Measurements from ENCODE around the gene GRPR.

The GRPR gene

DNA sequence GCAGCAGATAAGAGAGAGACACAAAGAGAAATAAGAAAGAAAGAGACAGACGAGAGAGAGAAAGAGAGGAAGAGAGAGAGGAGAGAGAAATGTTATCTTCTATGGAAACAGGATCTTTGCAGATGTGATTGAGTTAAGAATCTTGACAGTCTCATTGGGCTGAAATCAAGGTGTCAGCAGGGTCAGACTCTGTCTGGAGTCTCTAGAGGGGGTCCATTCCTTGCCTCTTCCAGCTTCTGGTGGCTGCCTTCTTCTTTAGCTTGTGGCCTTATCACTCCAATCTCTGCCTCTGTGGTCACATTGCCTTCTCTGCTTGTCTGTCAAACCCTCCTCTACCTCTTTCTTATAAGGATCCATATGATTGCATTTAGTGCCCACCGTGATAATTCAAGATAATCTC is 21.8 kb upstream of the GRPR start:
- no peak for TF ChIP-seq EZH2 (IDR thresholded peaks at IDR 0.05; ENCODE audit: borderline replicate concordance, low read depth, low read length, severe bottlenecking)
- TF ChIP-seq, protein P1, sequence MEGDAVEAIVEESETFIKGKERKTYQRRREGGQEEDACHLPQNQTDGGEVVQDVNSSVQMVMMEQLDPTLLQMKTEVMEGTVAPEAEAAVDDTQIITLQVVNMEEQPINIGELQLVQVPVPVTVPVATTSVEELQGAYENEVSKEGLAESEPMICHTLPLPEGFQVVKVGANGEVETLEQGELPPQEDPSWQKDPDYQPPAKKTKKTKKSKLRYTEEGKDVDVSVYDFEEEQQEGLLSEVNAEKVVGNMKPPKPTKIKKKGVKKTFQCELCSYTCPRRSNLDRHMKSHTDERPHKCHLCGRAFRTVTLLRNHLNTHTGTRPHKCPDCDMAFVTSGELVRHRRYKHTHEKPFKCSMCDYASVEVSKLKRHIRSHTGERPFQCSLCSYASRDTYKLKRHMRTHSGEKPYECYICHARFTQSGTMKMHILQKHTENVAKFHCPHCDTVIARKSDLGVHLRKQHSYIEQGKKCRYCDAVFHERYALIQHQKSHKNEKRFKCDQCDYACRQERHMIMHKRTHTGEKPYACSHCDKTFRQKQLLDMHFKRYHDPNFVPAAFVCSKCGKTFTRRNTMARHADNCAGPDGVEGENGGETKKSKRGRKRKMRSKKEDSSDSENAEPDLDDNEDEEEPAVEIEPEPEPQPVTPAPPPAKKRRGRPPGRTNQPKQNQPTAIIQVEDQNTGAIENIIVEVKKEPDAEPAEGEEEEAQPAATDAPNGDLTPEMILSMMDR (IDR thresholded peaks at IDR 0.05; ENCODE audit: borderline replicate concordance, extremely low read depth, low read length, poor library complexity, severe bottlenecking) = no peak
- H3K27me3 ChIP-seq (ENCODE audit: insufficient read depth, low read length, poor library complexity) = no peaks in the 10 kb centered on the region
- ATAC-seq (ENCODE audit: insufficient read depth, low read depth) = no peak

GRCh38 chrX:16103625-16104024 is 19.7 kb upstream of the GRPR start:
- no peak overlapping the region for H3K27ac ChIP-seq (ENCODE audit: low read length)
- TF ChIP-seq, protein P1 (IDR thresholded peaks at IDR 0.05; ENCODE audit: borderline replicate concordance, extremely low read depth, low read length, poor library complexity, severe bottlenecking) = no peak
- TF ChIP-seq EZH2 (IDR thresholded peaks at IDR 0.05; ENCODE audit: borderline replicate concordance, low read depth, low read length, severe bottlenecking) = no peak
- H3K4me3 ChIP-seq (ENCODE audit: low read depth in 1 of 2, low read length in 2 of 2) = no peak overlapping the region
- H4K20me1 ChIP-seq (ENCODE audit: insufficient read depth, low read length) = no peaks in the 10 kb centered on the region
- H3K9me3 ChIP-seq (ENCODE audit: insufficient read depth, low read length, severe bottlenecking) = no peaks in the 10 kb centered on the region
- no peaks in the 10 kb centered on the region for H3K79me2 ChIP-seq (ENCODE audit: insufficient read depth, low read length)
- no peaks in the 10 kb centered on the region for H3K4me1 ChIP-seq (ENCODE audit: insufficient read depth, low read length)
- H3K36me3 ChIP-seq (ENCODE audit: insufficient read depth, low read length) = no peaks in the 10 kb centered on the region
- H3K27me3 ChIP-seq (ENCODE audit: insufficient read depth, low read length, poor library complexity) = no peaks in the 10 kb centered on the region
- H2AFZ ChIP-seq (ENCODE audit: low read depth, low read length) = no peak overlapping the region
- DNase-seq (no peak), ATAC-seq (ENCODE audit: insufficient read depth, low read depth) (no peak)
- no peak overlapping the region for H3K4me2 ChIP-seq (ENCODE audit: insufficient read depth, low read length)
- H3K9ac ChIP-seq (ENCODE audit: low read depth, low read length) = no peak overlapping the region

More for the DNA sequence above, 21.8 kb upstream of the GRPR start:
- no peak overlapping the region for H3K9ac ChIP-seq (ENCODE audit: low read depth, low read length)
- H3K4me2 ChIP-seq (ENCODE audit: insufficient read depth, low read length) = no peak overlapping the region
- H3K4me3 ChIP-seq (ENCODE audit: low read depth in 1 of 2, low read length in 2 of 2) = no peak overlapping the region
- no peaks in the 10 kb centered on the region for H3K36me3 ChIP-seq (ENCODE audit: insufficient read depth, low read length)
- no peak overlapping the region for H2AFZ ChIP-seq (ENCODE audit: low read depth, low read length)
- no peak overlapping the region for H3K27ac ChIP-seq (ENCODE audit: low read length)
- no peaks in the 10 kb centered on the region for H3K4me1 ChIP-seq (ENCODE audit: insufficient read depth, low read length)
- H3K79me2 ChIP-seq (ENCODE audit: insufficient read depth, low read length) = no peaks in the 10 kb centered on the region
- H3K9me3 ChIP-seq (ENCODE audit: insufficient read depth, low read length, severe bottlenecking) = no peaks in the 10 kb centered on the region
- H4K20me1 ChIP-seq (ENCODE audit: insufficient read depth, low read length) = no peaks in the 10 kb centered on the region
- DNase-seq = no peak

- no peaks in the 10 kb centered on the region for H3K4me1 ChIP-seq (ENCODE audit: insufficient read depth, low read length)
- H3K4me3 ChIP-seq (ENCODE audit: low read depth in 1 of 2, low read length in 2 of 2) = no peak overlapping the region
- no peak for TF ChIP-seq EZH2 (IDR thresholded peaks at IDR 0.05; ENCODE audit: borderline replicate concordance, low read depth, low read length, severe bottlenecking)
- TF ChIP-seq, protein P1 (IDR thresholded peaks at IDR 0.05; ENCODE audit: borderline replicate concordance, extremely low read depth, low read length, poor library complexity, severe bottlenecking) = no peak
- H4K20me1 ChIP-seq (ENCODE audit: insufficient read depth, low read length) = no peaks in the 10 kb centered on the region
- ATAC-seq (ENCODE audit: insufficient read depth, low read depth) = no peak
- H3K4me2 ChIP-seq (ENCODE audit: insufficient read depth, low read length) = no peak overlapping the region
- no peak overlapping the region for H3K27ac ChIP-seq (ENCODE audit: low read length)
- no peak overlapping the region for H2AFZ ChIP-seq (ENCODE audit: low read depth, low read length)
- DNase-seq = no peak
- H3K9ac ChIP-seq (ENCODE audit: low read depth, low read length) = no peak overlapping the region
- H3K36me3 ChIP-seq (ENCODE audit: insufficient read depth, low read length) = no peaks in the 10 kb centered on the region
- no peaks in the 10 kb centered on the region for H3K79me2 ChIP-seq (ENCODE audit: insufficient read depth, low read length)
- no peaks in the 10 kb centered on the region for H3K27me3 ChIP-seq (ENCODE audit: insufficient read depth, low read length, poor library complexity)
- no peaks in the 10 kb centered on the region for H3K9me3 ChIP-seq (ENCODE audit: insufficient read depth, low read length, severe bottlenecking)
Measured at GRCh38 chrX:16112428-16112827, 10.9 kb upstream of the GRPR start.
